ENCODE results near the gene TMEM60.
"Not testable (repeated sequence)": the region's sequence is repeated elsewhere in the genome, so short reads cannot be mapped to it uniquely, and the experiment has no call there.

Gene TMEM60

GRCh38 chr7:77812290-77812685, 14.1 kb upstream of the TMEM60 start:
- in situ Hi-C loops (cut with HindIII; ENCODE audit: low sequenced_read_pairs), result no loop called here

- in situ Hi-C loops (cut with HindIII; ENCODE audit: low sequenced_read_pairs), result no loop called here
Measured at GRCh38 chr7:77811516-77812289, 13.5 kb upstream of the TMEM60 start.

GRCh38 chr7:77808517-77808916, 10.3 kb upstream of the TMEM60 start:
- in situ Hi-C loops (cut with HindIII; ENCODE audit: low sequenced_read_pairs), result no loop called here

- in situ Hi-C loops (cut with HindIII; ENCODE audit: low sequenced_read_pairs), result no loop called here
Measured at GRCh38 chr7:77806425-77806824, 8.2 kb upstream of the TMEM60 start.

GRCh38 chr7:77802557-77803405, 4.5 kb upstream of the TMEM60 start:
- in situ Hi-C loops (cut with HindIII; ENCODE audit: low sequenced_read_pairs), result no loop called here

GRCh38 chr7:77800730-77801129, 2.5 kb upstream of the TMEM60 start:
- in situ Hi-C loops (cut with HindIII; ENCODE audit: low sequenced_read_pairs), result no loop called here

GRCh38 chr7:77800158-77800557, 1.9 kb upstream of the TMEM60 start:
- in situ Hi-C loops (cut with HindIII; ENCODE audit: low sequenced_read_pairs), result no loop called here

- in situ Hi-C loops (cut with HindIII; ENCODE audit: low sequenced_read_pairs), result no loop called here
Measured at GRCh38 chr7:77799078-77799964, 1.1 kb upstream of the TMEM60 start.

GRCh38 chr7:77797734-77798393, 370 bp downstream of the TMEM60 start:
- in situ Hi-C loops (cut with HindIII; ENCODE audit: low sequenced_read_pairs), result no loop called here

GRCh38 chr7:77796960-77797359, 1.3 kb downstream of the TMEM60 start:
- in situ Hi-C loops (cut with HindIII; ENCODE audit: low sequenced_read_pairs), result no loop called here

GRCh38 chr7:77796109-77796508, 2.1 kb downstream of the TMEM60 start:
- in situ Hi-C loops (cut with HindIII; ENCODE audit: low sequenced_read_pairs), result no loop called here

GRCh38 chr7:77794000-77794399, 4.2 kb downstream of the TMEM60 start:
- in situ Hi-C loops (cut with HindIII; ENCODE audit: low sequenced_read_pairs), result no loop called here

- in situ Hi-C loops (cut with HindIII; ENCODE audit: low sequenced_read_pairs), result no loop called here
Measured at GRCh38 chr7:77791956-77792355, 6.3 kb downstream of the TMEM60 start.

GRCh38 chr7:77791336-77791735, 6.9 kb downstream of the TMEM60 start:
- in situ Hi-C loops (cut with HindIII; ENCODE audit: low sequenced_read_pairs), result no loop called here

GRCh38 chr7:77788327-77788902, 9.8 kb downstream of the TMEM60 start:
- in situ Hi-C loops (cut with HindIII; ENCODE audit: low sequenced_read_pairs), result no loop called here

GRCh38 chr7:77786741-77787140, 11.5 kb downstream of the TMEM60 start:
- in situ Hi-C loops (cut with HindIII; ENCODE audit: low sequenced_read_pairs), result no loop called here

- in situ Hi-C loops (cut with HindIII; ENCODE audit: low sequenced_read_pairs), result no loop called here
Measured at GRCh38 chr7:77786018-77786417, 12.2 kb downstream of the TMEM60 start.

- in situ Hi-C loops (cut with HindIII; ENCODE audit: low sequenced_read_pairs), result not testable (repeated sequence)
Measured at GRCh38 chr7:77784426-77784825, 13.8 kb downstream of the TMEM60 start.

GRCh38 chr7:77783545-77783944, 14.7 kb downstream of the TMEM60 start:
- in situ Hi-C loops (cut with HindIII; ENCODE audit: low sequenced_read_pairs), result no loop called here

GRCh38 chr7:77783111-77783510, 15.1 kb downstream of the TMEM60 start:
- in situ Hi-C loops (cut with HindIII; ENCODE audit: low sequenced_read_pairs), result no loop called here

Measured in endothelial cell of hepatic sinusoid (primary cell).